BLaER1 (cell line): ENCODE measurements around the gene COL4A5.
"Not testable (repeated sequence)": the region's sequence is repeated elsewhere in the genome, so short reads cannot be mapped to it uniquely, and the experiment has no call there.

Experiments used
- H3K27ac ChIP-seq: shearing (Covaris generic); formaldehyde crosslinking; 2 replicates; pipeline ENCODE4 v1.8.1; 2022
- H3K27me3 ChIP-seq: shearing (Covaris generic); formaldehyde crosslinking; 2 replicates; pipeline ENCODE4 v1.8.1; 2022
- H3K36me3 ChIP-seq: shearing (Covaris generic); formaldehyde crosslinking; 2 replicates; pipeline ENCODE4 v1.8.1; 2022
- H3K4me1 ChIP-seq: shearing (Covaris generic); formaldehyde crosslinking; 2 replicates; pipeline ENCODE4 v1.8.1; 2022
- H3K4me2 ChIP-seq: shearing (Covaris generic); formaldehyde crosslinking; 2 replicates; pipeline ENCODE4 v1.8.1; 2022
- H3K4me3 ChIP-seq: shearing (Covaris generic); formaldehyde crosslinking; 2 replicates; pipeline ENCODE4 v1.8.1; 2022
- H3K9ac ChIP-seq: shearing (Covaris generic); formaldehyde crosslinking; 2 replicates; pipeline ENCODE4 v1.8.1; 2022
- H3K9me3 ChIP-seq: shearing (Covaris generic); formaldehyde crosslinking; 2 replicates; pipeline ENCODE4 v1.8.1; 2022
- H4K20me1 ChIP-seq: shearing (Covaris generic); formaldehyde crosslinking; 2 replicates; pipeline ENCODE4 v1.8.1; 2022
- Cebpa-rat ChIP-seq: shearing (Covaris generic); IDR thresholded peaks from 2 replicates; pipeline ENCODE4 v1.8.1; 2022

Gene COL4A5

GRCh38 chrX:108439426-108439942 lies at the start of gene COL4A5:
COL4A5 (plus strand) TSS chrX:108439838; CDS start chrX:108440126, 288 bp downstream.
- Histone ChIP-seq H3K9me3 (no peaks in the 10 kb centered on the region; the same call in 1 of the 2 replicates), H3K36me3 (no peaks in the 10 kb centered on the region), H3K4me1 (no peaks in the 10 kb centered on the region), H3K27ac (no peak within 1 kb of the TSS), H4K20me1 (no peaks in the 10 kb centered on the region), H3K4me3 (no peak within 1 kb of the TSS), H3K4me2 (no peak within 1 kb of the TSS), H3K27me3 (peaks cover 84% of the 10 kb centered on the region), H3K9ac (no peak within 1 kb of the TSS)
- no peak for TF ChIP-seq Cebpa-rat

- H3K4me3 ChIP-seq, H3K36me3 ChIP-seq, H4K20me1 ChIP-seq, H3K9ac ChIP-seq, H3K27ac ChIP-seq, H3K4me2 ChIP-seq, H3K4me1 ChIP-seq: not testable (repeated sequence)
- Histone ChIP-seq H3K27me3 (peaks cover 41% of the 10 kb centered on the region), H3K9me3 (peaks cover 10% of the 10 kb centered on the region)
These were observed 48.5 kb upstream of the COL4A5 start for GRCh38 chrX:108390976-108391717.

GRCh38 chrX:108396188-108396891 lies 43.3 kb upstream of the COL4A5 start:
- Histone ChIP-seq H3K27me3 (peaks cover 57% of the 10 kb centered on the region), H3K4me2 (no peak overlapping the region), H3K4me1 (no peaks in the 10 kb centered on the region), H3K36me3 (no peaks in the 10 kb centered on the region), H3K27ac (no peak overlapping the region), H4K20me1 (no peaks in the 10 kb centered on the region; the same call in 1 of the 2 replicates), H3K9ac (no peak overlapping the region), H3K9me3 (peaks cover 4% of the 10 kb centered on the region; the same call in 1 of the 2 replicates), H3K4me3 (no peak overlapping the region)
- no peak for TF ChIP-seq Cebpa-rat

- no peak overlapping the region for H3K27ac ChIP-seq
- peaks cover 55% of the 10 kb centered on the region for H3K27me3 ChIP-seq
- H3K4me1 ChIP-seq: no peaks in the 10 kb centered on the region
- no peaks in the 10 kb centered on the region; the same call in 1 of the 2 replicates for H4K20me1 ChIP-seq
- H3K36me3 ChIP-seq: no peaks in the 10 kb centered on the region
- no peak overlapping the region for H3K4me2 ChIP-seq
- no peak overlapping the region for H3K9ac ChIP-seq
- no peak overlapping the region for H3K4me3 ChIP-seq
- H3K9me3 ChIP-seq: no peaks in the 10 kb centered on the region
- TF ChIP-seq Cebpa-rat: no peak
These were observed 42.7 kb upstream of the COL4A5 start for GRCh38 chrX:108396986-108397385.

GRCh38 chrX:108397627-108398391 lies 41.8 kb upstream of the COL4A5 start:
- no peak overlapping the region for H3K27ac ChIP-seq
- no peak overlapping the region for H3K9ac ChIP-seq
- no peaks in the 10 kb centered on the region; the same call in 1 of the 2 replicates for H4K20me1 ChIP-seq
- H3K4me2 ChIP-seq: no peak overlapping the region
- H3K36me3 ChIP-seq: no peaks in the 10 kb centered on the region
- H3K9me3 ChIP-seq: no peaks in the 10 kb centered on the region
- H3K4me3 ChIP-seq: no peak overlapping the region
- TF ChIP-seq Cebpa-rat: no peak
- H3K4me1 ChIP-seq: no peaks in the 10 kb centered on the region
- peaks cover 57% of the 10 kb centered on the region for H3K27me3 ChIP-seq

GRCh38 chrX:108399418-108400165 lies 40.0 kb upstream of the COL4A5 start:
- no peak overlapping the region for H3K27ac ChIP-seq
- no peak overlapping the region for H3K4me3 ChIP-seq
- no peaks in the 10 kb centered on the region; the same call in 1 of the 2 replicates for H4K20me1 ChIP-seq
- no peak for TF ChIP-seq Cebpa-rat
- H3K36me3 ChIP-seq: no peaks in the 10 kb centered on the region
- no peak overlapping the region for H3K9ac ChIP-seq
- no peaks in the 10 kb centered on the region for H3K4me1 ChIP-seq
- H3K27me3 ChIP-seq: peaks cover 75% of the 10 kb centered on the region
- no peaks in the 10 kb centered on the region for H3K9me3 ChIP-seq
- no peak overlapping the region for H3K4me2 ChIP-seq

GRCh38 chrX:108412783-108413182 lies 26.9 kb upstream of the COL4A5 start:
- no peaks in the 10 kb centered on the region for H3K4me1 ChIP-seq
- no peaks in the 10 kb centered on the region for H3K36me3 ChIP-seq
- H4K20me1 ChIP-seq: no peaks in the 10 kb centered on the region
- no peak overlapping the region for H3K4me2 ChIP-seq
- H3K9me3 ChIP-seq: no peaks in the 10 kb centered on the region
- TF ChIP-seq Cebpa-rat: no peak
- H3K27ac ChIP-seq: no peak overlapping the region
- H3K4me3 ChIP-seq: no peak overlapping the region
- peaks cover 81% of the 10 kb centered on the region for H3K27me3 ChIP-seq
- H3K9ac ChIP-seq: no peak overlapping the region

GRCh38 chrX:108415146-108415545 lies 24.5 kb upstream of the COL4A5 start:
- Histone ChIP-seq H3K4me1 (no peaks in the 10 kb centered on the region), H3K27ac (no peak overlapping the region)

GRCh38 chrX:108415891-108416290 lies 23.7 kb upstream of the COL4A5 start:
- Histone ChIP-seq H3K9me3 (no peaks in the 10 kb centered on the region), H3K9ac (no peak overlapping the region), H3K4me2 (no peak overlapping the region), H3K27me3 (peaks cover 77% of the 10 kb centered on the region), H4K20me1 (peaks cover 5% of the 10 kb centered on the region; the same call in 1 of the 2 replicates), H3K4me3 (no peak overlapping the region), H3K27ac (no peak overlapping the region), H3K36me3 (no peaks in the 10 kb centered on the region), H3K4me1 (no peaks in the 10 kb centered on the region)
- TF ChIP-seq Cebpa-rat: no peak

More at GRCh38 chrX:108415146-108415545, 24.5 kb upstream of the COL4A5 start:
- Histone ChIP-seq H4K20me1 (no peaks in the 10 kb centered on the region), H3K9ac (no peak overlapping the region), H3K4me3 (no peak overlapping the region), H3K9me3 (no peaks in the 10 kb centered on the region), H3K4me2 (no peak overlapping the region), H3K27me3 (peaks cover 77% of the 10 kb centered on the region), H3K36me3 (no peaks in the 10 kb centered on the region)
- TF ChIP-seq Cebpa-rat: no peak
